AG10803 (cell line): Measurements from ENCODE around the gene COL4A4.
"Not testable (repeated sequence)": the region's sequence is repeated elsewhere in the genome, so short reads cannot be mapped to it uniquely, and the experiment has no call there.

Experiments used
- DNase-seq: peaks from one replicate; pipeline ENCODE4 v3.0.0; 2010; ENCODE audit warnings: low read depth
- H3K4me3 ChIP-seq: 2 replicates; pipeline ENCODE4 v1.5.1; 2011; ENCODE audit warnings: mild to moderate bottlenecking, low read length, control low read depth
- TF ChIP-seq, protein P1 (sequence below): conservative IDR thresholded peaks from 2 replicates; pipeline ENCODE4 v1.5.1; 2011; ENCODE audit warnings: mild to moderate bottlenecking, low read length, control low read depth, inconsistent platforms

The COL4A4 gene

DNA sequence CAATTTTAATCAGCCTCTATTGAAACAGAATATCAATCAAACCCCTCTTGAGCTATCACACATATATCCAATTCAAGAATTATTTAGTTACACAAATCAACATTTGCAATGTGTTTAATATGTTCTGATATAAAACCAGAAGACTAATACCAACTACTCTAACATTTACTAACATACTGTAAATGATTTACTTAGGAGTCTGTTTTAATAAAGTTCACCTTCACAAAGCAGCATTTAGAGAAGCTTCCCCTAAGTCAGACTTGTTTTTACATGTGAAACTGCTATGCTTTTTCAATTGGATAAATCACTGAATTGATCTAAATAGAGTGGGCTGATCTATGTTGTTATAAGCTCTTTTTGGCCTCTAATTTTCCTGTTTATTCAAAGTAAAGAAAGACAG, 18.8 kb upstream of the COL4A4 start:
- TF ChIP-seq, protein P1, sequence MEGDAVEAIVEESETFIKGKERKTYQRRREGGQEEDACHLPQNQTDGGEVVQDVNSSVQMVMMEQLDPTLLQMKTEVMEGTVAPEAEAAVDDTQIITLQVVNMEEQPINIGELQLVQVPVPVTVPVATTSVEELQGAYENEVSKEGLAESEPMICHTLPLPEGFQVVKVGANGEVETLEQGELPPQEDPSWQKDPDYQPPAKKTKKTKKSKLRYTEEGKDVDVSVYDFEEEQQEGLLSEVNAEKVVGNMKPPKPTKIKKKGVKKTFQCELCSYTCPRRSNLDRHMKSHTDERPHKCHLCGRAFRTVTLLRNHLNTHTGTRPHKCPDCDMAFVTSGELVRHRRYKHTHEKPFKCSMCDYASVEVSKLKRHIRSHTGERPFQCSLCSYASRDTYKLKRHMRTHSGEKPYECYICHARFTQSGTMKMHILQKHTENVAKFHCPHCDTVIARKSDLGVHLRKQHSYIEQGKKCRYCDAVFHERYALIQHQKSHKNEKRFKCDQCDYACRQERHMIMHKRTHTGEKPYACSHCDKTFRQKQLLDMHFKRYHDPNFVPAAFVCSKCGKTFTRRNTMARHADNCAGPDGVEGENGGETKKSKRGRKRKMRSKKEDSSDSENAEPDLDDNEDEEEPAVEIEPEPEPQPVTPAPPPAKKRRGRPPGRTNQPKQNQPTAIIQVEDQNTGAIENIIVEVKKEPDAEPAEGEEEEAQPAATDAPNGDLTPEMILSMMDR = no peak
- no peak overlapping the region for H3K4me3 ChIP-seq
- DNase-seq = no peak

DNA sequence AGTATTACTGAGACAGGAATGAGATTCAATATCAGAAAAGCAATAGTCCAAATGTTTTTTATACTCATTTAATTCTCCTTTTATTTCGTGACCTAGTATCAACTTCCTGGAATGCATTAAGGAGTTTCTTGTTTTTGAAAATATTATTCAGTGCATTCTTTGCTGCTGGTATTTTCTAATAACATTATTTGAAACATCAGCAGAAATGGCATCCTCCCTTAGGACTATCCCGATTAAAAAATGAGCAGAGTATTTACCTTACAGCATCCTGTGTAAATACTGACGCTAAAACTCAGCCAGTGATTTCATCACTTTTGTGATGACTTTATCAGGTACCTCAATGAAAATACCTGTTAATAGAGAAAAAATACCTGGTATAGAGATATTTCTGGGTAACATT, 16.8 kb upstream of the COL4A4 start:
- H3K4me3 ChIP-seq = no peak overlapping the region

DNA sequence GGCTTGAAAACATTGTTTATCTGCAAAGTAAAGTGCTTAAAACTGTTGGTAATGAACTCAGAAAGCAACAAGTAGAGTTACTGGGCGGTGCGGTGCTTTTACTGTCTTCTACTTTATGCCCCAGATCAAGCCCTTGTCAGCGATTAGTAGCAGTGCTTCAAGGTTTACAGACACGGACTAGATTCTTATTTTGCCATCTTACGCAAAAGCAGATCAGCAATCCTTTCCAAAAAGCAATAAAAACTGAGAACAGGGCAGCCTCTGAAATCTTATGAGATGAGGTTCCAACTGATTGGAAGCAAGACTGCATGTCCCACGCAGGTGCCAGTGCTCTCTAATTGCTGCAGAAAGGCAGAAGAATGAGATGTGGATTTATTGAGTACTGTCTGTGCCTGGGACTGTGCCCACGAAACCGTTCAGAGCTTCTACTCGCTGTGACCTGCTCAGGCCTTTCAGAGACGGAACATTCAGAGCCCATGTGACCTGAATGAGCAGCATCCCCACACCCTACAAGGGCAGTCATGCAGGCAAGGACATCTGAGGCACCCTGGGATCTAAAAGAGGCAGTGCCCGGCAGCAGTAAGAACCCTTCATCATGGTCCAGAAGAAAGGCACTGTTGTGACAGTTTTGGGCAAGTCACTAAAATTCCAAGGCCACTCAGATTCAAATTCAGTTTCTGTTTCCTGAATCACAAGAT, 16.1 kb upstream of the COL4A4 start:
- DNase-seq = no peak
- no peak overlapping the region for H3K4me3 ChIP-seq
- TF ChIP-seq, protein P1 = no peak

More for the DNA sequence above, 16.8 kb upstream of the COL4A4 start:
- DNase-seq = no peak
- TF ChIP-seq, protein P1 = no peak

DNA sequence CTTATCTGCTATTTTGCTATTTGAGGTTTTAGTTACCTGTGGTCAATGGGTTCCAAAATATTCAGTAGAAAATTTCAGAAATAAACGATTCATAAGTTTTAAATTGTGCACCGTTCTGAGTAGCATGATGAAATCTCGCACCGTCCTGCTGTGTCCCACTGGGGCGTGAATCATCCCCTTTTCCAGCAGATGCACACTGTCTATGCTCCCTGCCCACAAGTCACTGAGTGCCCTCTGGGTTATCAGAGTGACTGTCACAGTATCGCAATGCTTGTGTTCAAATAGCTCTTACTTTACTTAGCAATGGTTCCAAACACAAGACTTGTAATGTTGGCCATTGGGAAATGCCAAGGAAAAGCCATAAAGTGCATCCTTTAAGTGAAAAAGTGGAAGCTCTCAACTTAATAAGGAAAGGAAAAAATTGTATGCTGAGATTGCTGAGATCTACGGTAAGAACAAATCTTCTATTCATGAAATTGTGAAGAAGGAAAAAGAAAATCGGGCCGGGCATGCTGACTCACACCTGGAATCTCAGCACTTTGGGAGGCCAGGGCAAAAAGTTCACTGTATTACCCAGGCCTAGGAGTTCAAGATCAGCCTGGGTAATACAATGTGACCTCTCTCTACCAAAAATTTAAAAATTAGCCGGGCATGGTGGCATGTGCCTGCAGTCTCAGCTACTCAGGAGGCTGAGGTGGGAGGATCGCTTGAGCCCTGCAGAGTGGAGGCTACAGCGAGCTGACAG, 13.8 kb upstream of the COL4A4 start:
- no peak overlapping the region for H3K4me3 ChIP-seq
- TF ChIP-seq, protein P1 = no peak
- no peak for DNase-seq

DNA sequence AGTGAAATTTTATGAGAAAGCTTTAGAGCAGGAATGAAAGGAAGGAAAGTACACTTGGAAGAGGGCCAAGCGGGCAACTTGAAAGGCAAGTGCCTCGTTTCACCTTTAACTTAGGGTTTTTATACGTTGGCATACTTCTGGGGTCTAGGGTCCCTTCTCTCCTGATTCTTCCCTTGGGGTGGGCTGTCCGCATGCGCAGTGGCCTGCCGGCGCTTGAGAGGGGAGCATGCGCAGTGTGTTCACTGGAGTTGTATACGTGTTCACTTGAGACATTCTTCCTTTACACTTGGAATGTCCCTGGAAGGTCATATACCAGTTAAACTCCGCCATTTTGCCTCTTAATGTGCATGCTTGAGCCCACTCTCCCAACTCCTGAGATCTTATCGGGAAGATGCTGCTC, 7.8 kb upstream of the COL4A4 start:
- not testable (repeated sequence) for H3K4me3 ChIP-seq, DNase-seq

DNA sequence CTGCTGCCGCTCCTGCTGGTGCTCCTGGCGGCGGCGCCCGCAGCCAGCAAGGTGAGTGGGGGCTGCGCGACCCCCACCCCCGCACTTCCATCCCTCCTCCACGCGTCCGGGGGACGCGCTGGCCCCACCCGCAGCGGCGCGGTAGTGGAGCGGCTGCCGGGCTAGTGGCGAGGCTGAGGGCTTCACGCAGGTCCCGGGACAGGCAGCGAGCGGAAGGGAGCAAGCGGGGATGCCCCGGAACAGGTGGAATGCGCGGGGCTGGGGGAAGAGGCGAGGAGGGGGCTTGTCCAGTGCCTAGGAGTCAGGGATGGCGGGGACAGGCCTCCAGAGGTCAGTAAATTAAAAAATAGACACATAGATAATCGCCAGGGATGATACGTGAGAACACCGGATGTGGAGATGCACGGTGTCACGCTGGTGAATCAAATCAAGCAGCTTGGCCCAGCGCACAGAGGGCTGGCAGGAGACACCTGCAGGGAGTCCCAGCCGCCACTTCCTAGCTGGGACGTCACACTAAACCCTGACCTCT, 822 bp upstream of the COL4A4 start:
- TF ChIP-seq, protein P1 = no peak
- H3K4me3 ChIP-seq = no peak overlapping the region
- DNase-seq = no peak

DNA sequence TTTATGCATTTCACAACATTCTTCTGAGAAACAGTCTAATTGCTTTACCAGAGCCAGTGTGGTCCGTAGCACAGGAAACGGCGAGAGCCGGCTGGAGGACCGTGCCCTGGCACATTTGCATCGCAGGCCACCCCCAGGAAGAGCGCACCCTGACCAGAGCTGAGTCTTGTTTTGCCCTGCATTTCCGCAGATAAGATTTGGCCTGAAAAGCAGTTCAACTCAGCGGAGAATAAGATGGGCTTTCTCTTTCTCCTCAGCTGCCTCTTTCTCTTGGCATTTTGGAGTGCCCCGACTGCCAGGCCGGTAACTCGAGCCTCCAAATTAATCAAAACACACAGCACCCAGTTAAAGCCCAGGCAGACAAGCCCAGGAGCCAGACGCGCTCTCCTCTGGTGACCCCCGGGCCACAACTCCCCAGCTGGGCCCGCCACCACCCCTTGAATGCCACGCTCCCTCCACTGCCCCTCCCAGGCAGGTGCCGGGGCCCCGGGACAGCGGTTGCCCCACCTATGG, 464 bp downstream of the COL4A4 start:
- TF ChIP-seq, protein P1 = no peak
- peak overlapping the region; percentile 22 for H3K4me3 ChIP-seq
- no peak for DNase-seq
